Measurements from ENCODE around the gene TRIM31.
A peak's percentile ranks its signal among the peaks of the same experiment; 100 is the strongest.
"Not testable (repeated sequence)": the region's sequence is repeated elsewhere in the genome, so short reads cannot be mapped to it uniquely, and the experiment has no call there.

The TRIM31 gene

DNA sequence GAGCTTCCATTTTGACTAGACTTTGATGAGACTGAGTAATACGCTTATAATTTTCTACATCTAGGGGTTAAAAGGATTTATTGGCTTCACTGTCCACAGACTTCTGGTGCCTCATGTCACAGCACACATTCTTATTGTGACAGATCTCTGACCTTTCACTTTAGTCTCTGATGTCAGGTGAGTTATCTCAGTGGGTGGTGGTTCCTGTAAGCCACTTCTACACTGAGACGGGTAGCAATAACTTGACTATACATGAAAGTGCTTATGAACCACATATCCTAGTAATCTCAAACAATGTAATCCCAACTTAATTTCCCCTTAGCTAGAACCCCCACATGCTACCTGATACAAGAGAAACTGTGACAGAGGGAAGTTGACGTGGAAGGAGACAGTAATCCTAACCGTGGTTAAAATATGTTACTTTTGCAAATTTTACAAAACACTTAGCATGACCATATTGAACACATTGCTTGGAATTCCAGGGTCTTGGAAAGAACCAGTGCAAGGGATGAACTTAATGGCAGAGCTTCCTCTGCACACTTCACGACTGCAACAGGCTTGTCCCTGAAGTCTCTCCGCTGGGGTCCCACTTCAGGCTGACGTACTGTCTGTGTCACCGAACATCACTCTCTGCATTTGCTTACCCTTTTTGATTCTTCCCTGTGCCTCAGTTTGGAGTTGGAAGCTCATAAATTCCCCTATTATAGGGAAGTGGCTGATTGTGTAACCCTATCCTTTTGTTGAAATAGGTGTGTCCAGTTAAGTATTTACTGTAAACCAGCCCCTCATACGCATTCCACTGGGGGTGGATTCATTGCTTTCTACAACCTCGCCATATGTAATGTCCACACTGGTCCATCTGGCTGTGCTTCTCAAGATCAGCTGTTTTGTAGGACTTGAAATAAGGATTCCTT, 16.6 kb upstream of the TRIM31 start:
- TF ChIP-seq CTCF (IDR thresholded peaks at IDR 0.05; ENCODE audit: insufficient read depth, low read depth, low read length, missing control alignments) = no peak
- no peak for DNase-seq (ENCODE audit: low read depth)
- H3K4me3 ChIP-seq (ENCODE audit: low read length) = no peak overlapping the region

- H3K4me3 ChIP-seq (ENCODE audit: low read length) = peak overlapping the region; percentile 2
- no peak for DNase-seq (ENCODE audit: low read depth)
- TF ChIP-seq CTCF (IDR thresholded peaks at IDR 0.05; ENCODE audit: insufficient read depth, low read depth, low read length, missing control alignments) = no peak
These were observed 14.6 kb upstream of the TRIM31 start for GRCh38 chr6:30127238-30128093.

GRCh38 chr6:30122515-30122914, 9.6 kb upstream of the TRIM31 start:
- no peak overlapping the region for H3K4me3 ChIP-seq (ENCODE audit: low read length)
- TF ChIP-seq CTCF (IDR thresholded peaks at IDR 0.05; ENCODE audit: insufficient read depth, low read depth, low read length, missing control alignments) = no peak
- no peak for DNase-seq (ENCODE audit: low read depth)

- DNase-seq (ENCODE audit: low read depth) = no peak
- no peak for TF ChIP-seq CTCF (IDR thresholded peaks at IDR 0.05; ENCODE audit: insufficient read depth, low read depth, low read length, missing control alignments)
- no peak overlapping the region for H3K4me3 ChIP-seq (ENCODE audit: low read length)
These were observed 8.8 kb upstream of the TRIM31 start for GRCh38 chr6:30121446-30122366.

GRCh38 chr6:30118691-30119090, 5.8 kb upstream of the TRIM31 start:
- not testable (repeated sequence) for DNase-seq (ENCODE audit: low read depth); H3K4me3 ChIP-seq (ENCODE audit: low read length)

GRCh38 chr6:30116724-30117123, 3.8 kb upstream of the TRIM31 start:
- no peak for DNase-seq (ENCODE audit: low read depth)
- TF ChIP-seq CTCF (IDR thresholded peaks at IDR 0.05; ENCODE audit: insufficient read depth, low read depth, low read length, missing control alignments) = peak; percentile 3

More at GRCh38 chr6:30116724-30117123, 3.8 kb upstream of the TRIM31 start:
- H3K4me3 ChIP-seq (ENCODE audit: low read length) = no peak overlapping the region
